ENCODE results near the gene KIF25. TPM values are rescaled to one million over a fixed set of nuclear protein-coding genes. Genes with fewer than 3 reads are reported as not detected.

The KIF25 gene
- total RNA-seq, 1 experiment from 2014 or later: 0.28 TPM

- peaks cover 34% of the 10 kb centered on the region for H3K4me1 Mint-ChIP-seq
- TF ChIP-seq, protein P1, sequence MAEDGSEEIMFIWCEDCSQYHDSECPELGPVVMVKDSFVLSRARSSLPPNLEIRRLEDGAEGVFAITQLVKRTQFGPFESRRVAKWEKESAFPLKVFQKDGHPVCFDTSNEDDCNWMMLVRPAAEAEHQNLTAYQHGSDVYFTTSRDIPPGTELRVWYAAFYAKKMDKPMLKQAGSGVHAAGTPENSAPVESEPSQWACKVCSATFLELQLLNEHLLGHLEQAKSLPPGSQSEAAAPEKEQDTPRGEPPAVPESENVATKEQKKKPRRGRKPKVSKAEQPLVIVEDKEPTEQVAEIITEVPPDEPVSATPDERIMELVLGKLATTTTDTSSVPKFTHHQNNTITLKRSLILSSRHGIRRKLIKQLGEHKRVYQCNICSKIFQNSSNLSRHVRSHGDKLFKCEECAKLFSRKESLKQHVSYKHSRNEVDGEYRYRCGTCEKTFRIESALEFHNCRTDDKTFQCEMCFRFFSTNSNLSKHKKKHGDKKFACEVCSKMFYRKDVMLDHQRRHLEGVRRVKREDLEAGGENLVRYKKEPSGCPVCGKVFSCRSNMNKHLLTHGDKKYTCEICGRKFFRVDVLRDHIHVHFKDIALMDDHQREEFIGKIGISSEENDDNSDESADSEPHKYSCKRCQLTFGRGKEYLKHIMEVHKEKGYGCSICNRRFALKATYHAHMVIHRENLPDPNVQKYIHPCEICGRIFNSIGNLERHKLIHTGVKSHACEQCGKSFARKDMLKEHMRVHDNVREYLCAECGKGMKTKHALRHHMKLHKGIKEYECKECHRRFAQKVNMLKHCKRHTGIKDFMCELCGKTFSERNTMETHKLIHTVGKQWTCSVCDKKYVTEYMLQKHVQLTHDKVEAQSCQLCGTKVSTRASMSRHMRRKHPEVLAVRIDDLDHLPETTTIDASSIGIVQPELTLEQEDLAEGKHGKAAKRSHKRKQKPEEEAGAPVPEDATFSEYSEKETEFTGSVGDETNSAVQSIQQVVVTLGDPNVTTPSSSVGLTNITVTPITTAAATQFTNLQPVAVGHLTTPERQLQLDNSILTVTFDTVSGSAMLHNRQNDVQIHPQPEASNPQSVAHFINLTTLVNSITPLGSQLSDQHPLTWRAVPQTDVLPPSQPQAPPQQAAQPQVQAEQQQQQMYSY (CRISPR knock-in tag; IDR thresholded peaks at IDR 0.05): no peak
- TF ChIP-seq ESRRA (CRISPR knock-in tag; IDR thresholded peaks at IDR 0.05; ENCODE audit: borderline replicate concordance): no peak
- H3K36me3 Mint-ChIP-seq: no peaks in the 10 kb centered on the region
- DNase-seq (ENCODE audit: low spot score) (peak; percentile 51), ATAC-seq (peak; percentile 65)
- H3K9me3 Mint-ChIP-seq: 0 out of 2 replicates have a peak, but pooled peaks cover 4% of the 10 kb centered on the region
- H3K4me3 Mint-ChIP-seq: no peak overlapping the region
- no peaks in the 10 kb centered on the region for H3K27me3 Mint-ChIP-seq (ENCODE audit: low read depth)
- POLR2A ChIA-PET: no interaction called here
- CTCF ChIA-PET: interaction anchor here (0.8 to 5.0 kb wide), 5 partner anchors 11 to 92 kb away, joined by 5 to 16 read pairs (median 8); no protein-coding TSS in a partner anchor
- no peak overlapping the region for H3K27ac Mint-ChIP-seq
These were observed 90.9 kb downstream of the KIF25 start for GRCh38 chr6:168088161-168089053.

GRCh38 chr6:168089186-168090063, 92.0 kb downstream of the KIF25 start:
- no peak overlapping the region for H3K4me3 Mint-ChIP-seq
- CTCF ChIA-PET: interaction anchor here (1.9 to 5.0 kb wide), 4 partner anchors 10 to 93 kb away, joined by 6 to 16 read pairs (median 8); no protein-coding TSS in a partner anchor
- H3K36me3 Mint-ChIP-seq: no peaks in the 10 kb centered on the region
- no peaks in the 10 kb centered on the region for H3K27me3 Mint-ChIP-seq (ENCODE audit: low read depth)
- 0 out of 2 replicates have a peak, but pooled peaks cover 4% of the 10 kb centered on the region for H3K9me3 Mint-ChIP-seq
- POLR2A ChIA-PET: interaction anchor here (0.9 kb wide), 1 partner anchor 18 kb away, joined by 3 read pairs; no protein-coding TSS in a partner anchor
- ATAC-seq: no peak
- H3K4me1 Mint-ChIP-seq: peaks cover 27% of the 10 kb centered on the region
- no peak for DNase-seq (ENCODE audit: low spot score)
- no peak overlapping the region for H3K27ac Mint-ChIP-seq
- no peak for TF ChIP-seq FOXP4 (CRISPR knock-in tag; IDR thresholded peaks at IDR 0.05)
- TF ChIP-seq, protein P1 (CRISPR knock-in tag; IDR thresholded peaks at IDR 0.05): no peak
- no peak for TF ChIP-seq JUN (CRISPR knock-in tag; IDR thresholded peaks at IDR 0.05)
- TF ChIP-seq, protein P2, sequence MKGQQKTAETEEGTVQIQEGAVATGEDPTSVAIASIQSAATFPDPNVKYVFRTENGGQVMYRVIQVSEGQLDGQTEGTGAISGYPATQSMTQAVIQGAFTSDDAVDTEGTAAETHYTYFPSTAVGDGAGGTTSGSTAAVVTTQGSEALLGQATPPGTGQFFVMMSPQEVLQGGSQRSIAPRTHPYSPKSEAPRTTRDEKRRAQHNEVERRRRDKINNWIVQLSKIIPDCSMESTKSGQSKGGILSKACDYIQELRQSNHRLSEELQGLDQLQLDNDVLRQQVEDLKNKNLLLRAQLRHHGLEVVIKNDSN (CRISPR knock-in tag; IDR thresholded peaks at IDR 0.05): no peak
- TF ChIP-seq NFATC4 (CRISPR knock-in tag; IDR thresholded peaks at IDR 0.05): no peak
- no peak for TF ChIP-seq FOXJ3 (CRISPR knock-in tag; IDR thresholded peaks at IDR 0.05; ENCODE audit: borderline replicate concordance)
- no peak for TF ChIP-seq RELA (CRISPR knock-in tag; IDR thresholded peaks at IDR 0.05; ENCODE audit: borderline replicate concordance)
- no peak for TF ChIP-seq SP1 (CRISPR knock-in tag; conservative IDR thresholded peaks at IDR 0.05)
- no peak for TF ChIP-seq NR3C1 (CRISPR knock-in tag; conservative IDR thresholded peaks at IDR 0.05; ENCODE audit: low read depth)
- TF ChIP-seq, protein P3, sequence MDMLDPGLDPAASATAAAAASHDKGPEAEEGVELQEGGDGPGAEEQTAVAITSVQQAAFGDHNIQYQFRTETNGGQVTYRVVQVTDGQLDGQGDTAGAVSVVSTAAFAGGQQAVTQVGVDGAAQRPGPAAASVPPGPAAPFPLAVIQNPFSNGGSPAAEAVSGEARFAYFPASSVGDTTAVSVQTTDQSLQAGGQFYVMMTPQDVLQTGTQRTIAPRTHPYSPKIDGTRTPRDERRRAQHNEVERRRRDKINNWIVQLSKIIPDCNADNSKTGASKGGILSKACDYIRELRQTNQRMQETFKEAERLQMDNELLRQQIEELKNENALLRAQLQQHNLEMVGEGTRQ (CRISPR knock-in tag; IDR thresholded peaks at IDR 0.05): no peak
- TF ChIP-seq, protein P4, sequence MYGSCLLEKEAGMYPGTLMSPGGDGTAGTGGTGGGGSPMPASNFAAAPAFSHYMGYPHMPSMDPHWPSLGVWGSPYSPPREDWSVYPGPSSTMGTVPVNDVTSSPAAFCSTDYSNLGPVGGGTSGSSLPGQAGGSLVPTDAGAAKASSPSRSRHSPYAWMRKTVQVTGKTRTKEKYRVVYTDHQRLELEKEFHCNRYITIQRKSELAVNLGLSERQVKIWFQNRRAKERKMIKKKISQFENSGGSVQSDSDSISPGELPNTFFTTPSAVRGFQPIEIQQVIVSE (CRISPR knock-in tag; IDR thresholded peaks at IDR 0.05; ENCODE audit: borderline replicate concordance): no peak
- TF ChIP-seq CTCF (IDR thresholded peaks at IDR 0.05): no peak

Measured in WTC11 (cell line).